Measurements from ENCODE around the gene AGT. TPM values are rescaled to one million over a fixed set of nuclear protein-coding genes. Genes with fewer than 3 reads are reported as not detected.

Gene AGT
- not detected for total RNA-seq

GRCh38 chr1:230713915-230714764 lies at the start of gene AGT:
TSS of gene AGT (minus strand) at chr1:230714122. CDS start at chr1:230710823, 3,299 bp downstream.
- POLR2A ChIA-PET: no interaction called here
- CTCF ChIA-PET: interaction anchor here (0.6 kb wide), 1 partner anchor 1134 kb away, joined by 5 read pairs; no protein-coding TSS in a partner anchor
- Mint-ChIP-seq H3K4me1 (no peaks in the 10 kb centered on the region), H3K4me3 (no peak within 1 kb of the TSS), H3K36me3 (ENCODE audit: low read depth) (no peaks in the 10 kb centered on the region), H3K27me3 (peaks cover 5% of the 10 kb centered on the region), H3K27ac (no peak within 1 kb of the TSS), H3K9me3 (peaks cover 3% of the 10 kb centered on the region)
- DNase-seq: no peak

- Mint-ChIP-seq H3K9me3 (no peaks in the 10 kb centered on the region), H3K4me3 (no peak overlapping the region), H3K4me1 (no peaks in the 10 kb centered on the region), H3K27ac (no peak overlapping the region), H3K36me3 (ENCODE audit: low read depth) (no peaks in the 10 kb centered on the region), H3K27me3 (no peaks in the 10 kb centered on the region)
- ChIA-PET POLR2A (no interaction called here), CTCF (no interaction called here)
- no peak for DNase-seq
Measured at GRCh38 chr1:230761443-230762167, 47.7 kb upstream of the AGT start.

GRCh38 chr1:230760360-230760827 lies 46.5 kb upstream of the AGT start:
- Mint-ChIP-seq H3K4me3 (no peak overlapping the region), H3K9me3 (no peaks in the 10 kb centered on the region), H3K27me3 (no peaks in the 10 kb centered on the region), H3K27ac (no peak overlapping the region), H3K4me1 (no peaks in the 10 kb centered on the region), H3K36me3 (ENCODE audit: low read depth) (no peaks in the 10 kb centered on the region)
- no peak for DNase-seq
- POLR2A ChIA-PET: no interaction called here
- CTCF ChIA-PET: no interaction called here

- ChIA-PET POLR2A (no interaction called here), CTCF (interaction anchor here (0.6 kb wide), 1 partner anchor 393 kb away, joined by 3 read pairs; no protein-coding TSS in a partner anchor)
- H3K9me3 Mint-ChIP-seq: no peaks in the 10 kb centered on the region
- H3K4me3 Mint-ChIP-seq: no peak overlapping the region
- no peaks in the 10 kb centered on the region for H3K36me3 Mint-ChIP-seq (ENCODE audit: low read depth)
- no peak for DNase-seq
- H3K4me1 Mint-ChIP-seq: no peaks in the 10 kb centered on the region
- no peaks in the 10 kb centered on the region for H3K27me3 Mint-ChIP-seq
- no peak overlapping the region for H3K27ac Mint-ChIP-seq
Measured at GRCh38 chr1:230759369-230760065, 45.6 kb upstream of the AGT start.

GRCh38 chr1:230758709-230759368 lies 44.9 kb upstream of the AGT start:
- H3K9me3 Mint-ChIP-seq: no peaks in the 10 kb centered on the region
- no peaks in the 10 kb centered on the region for H3K36me3 Mint-ChIP-seq (ENCODE audit: low read depth)
- no peak overlapping the region for H3K27ac Mint-ChIP-seq
- H3K27me3 Mint-ChIP-seq: no peaks in the 10 kb centered on the region
- no peak for DNase-seq
- ChIA-PET CTCF (interaction anchor here (0.6 kb wide), 1 partner anchor 392 kb away, joined by 3 read pairs; no protein-coding TSS in a partner anchor), POLR2A (no interaction called here)
- H3K4me1 Mint-ChIP-seq: peaks cover 3% of the 10 kb centered on the region
- no peak overlapping the region for H3K4me3 Mint-ChIP-seq

- no peaks in the 10 kb centered on the region for H3K36me3 Mint-ChIP-seq (ENCODE audit: low read depth)
- no peaks in the 10 kb centered on the region for H3K27me3 Mint-ChIP-seq
- no peak overlapping the region for H3K4me3 Mint-ChIP-seq
- H3K4me1 Mint-ChIP-seq: peaks cover 7% of the 10 kb centered on the region
- no peak overlapping the region for H3K27ac Mint-ChIP-seq
- CTCF ChIA-PET: no interaction called here
- no peaks in the 10 kb centered on the region for H3K9me3 Mint-ChIP-seq
- POLR2A ChIA-PET: no interaction called here
- DNase-seq: no peak
Measured at GRCh38 chr1:230757856-230758708, 44.2 kb upstream of the AGT start.

GRCh38 chr1:230754796-230755195 lies 40.9 kb upstream of the AGT start:
- H3K4me3 Mint-ChIP-seq: no peak overlapping the region
- H3K4me1 Mint-ChIP-seq: peaks cover 7% of the 10 kb centered on the region
- no peaks in the 10 kb centered on the region for H3K36me3 Mint-ChIP-seq (ENCODE audit: low read depth)
- CTCF ChIA-PET: no interaction called here
- H3K27ac Mint-ChIP-seq: no peak overlapping the region
- no peak for DNase-seq
- H3K27me3 Mint-ChIP-seq: no peaks in the 10 kb centered on the region
- POLR2A ChIA-PET: no interaction called here
- no peaks in the 10 kb centered on the region for H3K9me3 Mint-ChIP-seq

- ChIA-PET POLR2A (no interaction called here), CTCF (interaction anchor here (1.0 to 1.2 kb wide), 2 partner anchors 9 to 34 kb away, joined by 3 read pairs; no protein-coding TSS in a partner anchor)
- H3K27ac Mint-ChIP-seq: peak overlapping the region; percentile 50
- no peaks in the 10 kb centered on the region for H3K36me3 Mint-ChIP-seq (ENCODE audit: low read depth)
- no peaks in the 10 kb centered on the region for H3K9me3 Mint-ChIP-seq
- peak; percentile 30 for DNase-seq
- H3K4me1 Mint-ChIP-seq: peaks cover 7% of the 10 kb centered on the region
- peak overlapping the region; percentile 42 for H3K4me3 Mint-ChIP-seq
- no peaks in the 10 kb centered on the region for H3K27me3 Mint-ChIP-seq
Measured at GRCh38 chr1:230753586-230754251, 39.8 kb upstream of the AGT start.

- Mint-ChIP-seq H3K27me3 (no peaks in the 10 kb centered on the region), H3K36me3 (ENCODE audit: low read depth) (no peaks in the 10 kb centered on the region), H3K4me1 (peaks cover 7% of the 10 kb centered on the region), H3K4me3 (no peak overlapping the region), H3K27ac (no peak overlapping the region), H3K9me3 (no peaks in the 10 kb centered on the region)
- CTCF ChIA-PET: interaction anchor here (1.0 to 1.2 kb wide), 2 partner anchors 9 to 34 kb away, joined by 3 read pairs; no protein-coding TSS in a partner anchor
- DNase-seq: no peak
- POLR2A ChIA-PET: no interaction called here
Measured at GRCh38 chr1:230753191-230753585, 39.3 kb upstream of the AGT start.

- no peak for DNase-seq
- peaks cover 7% of the 10 kb centered on the region for H3K4me1 Mint-ChIP-seq
- ChIA-PET CTCF (interaction anchor here (1.2 kb wide), 1 partner anchor 10 kb away, joined by 3 read pairs; no protein-coding TSS in a partner anchor), POLR2A (no interaction called here)
- H3K36me3 Mint-ChIP-seq (ENCODE audit: low read depth): no peaks in the 10 kb centered on the region
- no peak overlapping the region for H3K4me3 Mint-ChIP-seq
- no peaks in the 10 kb centered on the region for H3K27me3 Mint-ChIP-seq
- no peak overlapping the region for H3K27ac Mint-ChIP-seq
- no peaks in the 10 kb centered on the region for H3K9me3 Mint-ChIP-seq
Measured at GRCh38 chr1:230752407-230752806, 38.5 kb upstream of the AGT start.

GRCh38 chr1:230750986-230751625 lies 37.2 kb upstream of the AGT start:
- peaks cover 7% of the 10 kb centered on the region for H3K4me1 Mint-ChIP-seq
- ChIA-PET POLR2A (no interaction called here), CTCF (no interaction called here)
- no peaks in the 10 kb centered on the region for H3K36me3 Mint-ChIP-seq (ENCODE audit: low read depth)
- no peaks in the 10 kb centered on the region for H3K9me3 Mint-ChIP-seq
- DNase-seq: no peak
- no peaks in the 10 kb centered on the region for H3K27me3 Mint-ChIP-seq
- H3K27ac Mint-ChIP-seq: no peak overlapping the region
- H3K4me3 Mint-ChIP-seq: no peak overlapping the region

All from activated CD4-positive, alpha-beta T cell treated with anti-CD3 and anti-CD28 coated beads, Interleukin-2, amount 10 ng/mL, durations not matched to agents 7 days and 5 days (primary cell).